Bladder microvascular endothelial cell (primary cell): ENCODE results near the gene CAPN14. TPM values are rescaled to one million over a fixed set of nuclear protein-coding genes. Genes with fewer than 3 reads are reported as not detected.

Experiments used
- total RNA-seq: library from RNA; depleted of rRNA; stranded (reverse); fragments of >200 nt; gene quantifications from 2 replicates; pipeline ENCODE4 v1.2.3, GENCODE V29; 2014

Gene CAPN14
- under 0.01 and 0.13 TPM in 2 replicates for total RNA-seq

GRCh38 chr2:31217465-31218200 lies at the start of gene CAPN14:
Gene CAPN14 (minus strand): TSS chr2:31217515. CDS start chr2:31205447, 12,068 bp downstream.

DNA sequence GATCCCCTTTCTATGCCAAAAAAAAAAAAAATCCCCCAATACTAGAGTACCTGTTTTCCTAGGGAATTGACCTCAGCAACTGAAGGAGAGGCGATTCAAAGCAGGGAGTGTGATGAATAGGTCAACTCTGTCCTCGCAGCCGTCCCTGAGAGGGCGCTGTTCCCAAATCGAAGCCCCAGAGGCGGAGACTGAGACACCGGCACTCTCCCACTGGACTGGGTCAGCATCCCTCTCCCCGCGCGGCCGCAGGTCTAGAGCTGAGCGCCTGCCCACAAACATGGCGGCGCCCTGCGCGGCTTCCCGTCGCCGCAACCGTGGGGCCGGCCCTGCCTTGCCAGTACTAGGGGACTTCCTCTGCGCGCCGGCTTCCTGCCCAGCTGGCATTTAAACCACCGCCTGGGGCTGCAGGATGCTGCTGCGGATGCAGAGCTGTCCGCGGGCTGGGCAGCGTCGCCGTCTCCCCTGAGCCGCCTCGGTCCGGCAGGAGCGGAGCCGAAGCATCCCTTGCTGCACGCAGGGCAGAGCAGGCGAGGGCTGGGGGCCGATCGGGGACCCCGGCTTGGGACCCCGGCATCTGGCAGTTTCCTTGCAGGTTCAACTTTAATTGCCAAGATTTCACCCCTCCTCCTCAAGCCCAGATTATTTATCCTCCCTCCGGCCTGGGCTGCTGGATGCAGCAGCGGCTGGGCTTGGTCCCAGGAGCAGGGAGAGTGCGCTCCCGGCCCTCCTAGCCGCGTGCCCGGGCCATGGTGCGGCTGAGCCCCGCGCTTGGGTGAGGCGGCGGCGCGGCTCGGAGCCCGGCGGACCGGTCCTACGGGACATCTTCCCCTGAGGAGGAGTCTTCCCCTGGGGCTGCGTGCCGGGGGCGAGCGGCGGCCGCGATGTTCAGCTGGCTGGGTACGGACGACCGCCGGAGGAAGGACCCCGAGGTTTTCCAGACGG lies 16.7 kb upstream of the CAPN14 start, which contains the start of gene EHD3:
TSS of gene EHD3 (plus strand) at position 412 of the 942 bp plus-strand sequence. CDS start at position 882, 470 bp downstream.

DNA sequence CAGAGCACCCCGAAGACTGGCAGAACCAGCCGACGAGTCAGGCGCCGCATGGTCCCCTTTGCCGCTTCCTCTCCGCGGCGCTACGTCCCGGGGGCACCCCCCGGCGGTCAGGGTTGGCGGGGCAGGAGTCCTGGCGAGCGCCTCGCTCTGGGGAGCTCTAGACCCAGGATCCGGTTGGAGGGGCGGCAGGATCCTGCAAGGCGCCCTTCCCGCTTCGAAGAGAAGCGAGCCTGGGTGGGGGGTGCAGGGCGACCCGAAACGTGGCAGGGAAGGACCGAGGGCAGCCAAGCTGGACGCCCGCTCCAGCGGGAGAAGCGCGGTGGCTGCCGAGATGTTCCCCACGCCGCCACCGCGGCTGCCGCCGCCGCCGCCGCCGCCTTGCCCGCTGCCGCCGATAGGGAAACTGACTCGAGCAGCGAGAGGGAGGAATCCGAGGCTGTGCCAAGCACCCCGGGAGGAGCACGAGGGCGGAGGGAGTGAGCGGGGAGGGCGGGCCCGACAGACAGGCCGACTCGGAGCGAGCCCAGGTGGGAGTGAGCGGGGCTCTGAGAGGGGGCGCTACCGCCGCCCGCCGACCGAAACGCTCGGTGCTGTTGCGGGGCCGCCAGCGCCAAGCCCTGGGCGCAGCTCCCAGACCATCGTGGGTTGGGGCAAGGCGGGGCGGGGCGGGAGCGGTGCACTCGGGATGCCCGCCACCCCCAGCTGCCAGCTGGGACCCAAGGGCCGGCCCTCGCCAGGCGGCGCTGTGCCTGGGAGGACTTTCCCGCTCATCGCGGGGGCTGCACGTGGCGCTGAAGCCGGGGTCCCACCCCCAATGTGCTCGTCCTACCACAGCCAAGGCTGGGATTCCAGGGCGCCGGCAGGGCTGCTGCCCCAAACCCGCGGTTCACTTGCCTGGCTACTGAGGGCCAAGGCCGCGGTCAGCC lies 79.0 kb downstream of the CAPN14 start, which contains the start of gene GALNT14:
TSS of gene GALNT14 (minus strand) at position 404 of the 926 bp plus-strand sequence. CDS start at position 50, 354 bp downstream.

Other genes with a start within 250 kb of the CAPN14 start
- 0.13 and 0.32 TPM in 2 replicates for gene GALNT14, start 79.1 kb downstream of the CAPN14 start, total RNA-seq
- 5.2 and 6.7 TPM in 2 replicates for gene EHD3, start 16.6 kb upstream of the CAPN14 start, total RNA-seq
- not detected in 2 replicates for gene XDH, start 197.2 kb upstream of the CAPN14 start, total RNA-seq